GM23248 (cell line): ENCODE results near the gene PAQR5. TPM values are rescaled to one million over a fixed set of nuclear protein-coding genes. Genes with fewer than 3 reads are reported as not detected.
A peak's percentile ranks its signal among the peaks of the same experiment; 100 is the strongest.
"Not testable (repeated sequence)": the region's sequence is repeated elsewhere in the genome, so short reads cannot be mapped to it uniquely, and the experiment has no call there.

Source experiments
- DNase-seq: peaks from one replicate; pipeline ENCODE4 v3.0.0-alpha.2; 2015
- H2AFZ ChIP-seq: fragments of 200-600 bp; sonication (generic); 2 replicates; pipeline ENCODE4 v1.6.1; 2016; ENCODE audit warnings: antibody characterized with exemption
- H3F3A ChIP-seq: fragments of 200-600 bp; sonication (generic); 2 replicates; pipeline ENCODE4 v1.6.1; 2016; ENCODE audit warnings: mild to moderate bottlenecking, antibody characterized with exemption, mixed run types; ENCODE audit not compliant: insufficient read depth
- H3K27ac ChIP-seq: fragments of 200-600 bp; sonication (generic); 2 replicates; pipeline ENCODE4 v1.5.1; 2016; ENCODE audit warnings: mild to moderate bottlenecking
- H3K27me3 ChIP-seq: fragments of 200-600 bp; sonication (generic); replicated peaks from 2 replicates; pipeline ENCODE4 v1.6.1; 2016; ENCODE audit warnings: mild to moderate bottlenecking; ENCODE audit not compliant: insufficient read depth
- H3K36me3 ChIP-seq: fragments of 200-600 bp; sonication (generic); 2 replicates; pipeline ENCODE4 v1.6.1; 2016; ENCODE audit warnings: low read depth, mild to moderate bottlenecking
- H3K4me1 ChIP-seq: fragments of 200-600 bp; sonication (generic); 2 replicates; pipeline ENCODE4 v1.6.1; 2016; ENCODE audit warnings: mild to moderate bottlenecking; ENCODE audit not compliant: insufficient read depth
- H3K4me2 ChIP-seq: fragments of 200-600 bp; sonication (generic); one replicate; pipeline ENCODE4 v1.6.1; 2016; ENCODE audit warnings: mild to moderate bottlenecking; ENCODE audit not compliant: unreplicated experiment
- H3K4me3 ChIP-seq: fragments of 200-600 bp; sonication (generic); 2 replicates; pipeline ENCODE4 v1.5.1; 2016; ENCODE audit warnings: mild to moderate bottlenecking
- H3K79me2 ChIP-seq: fragments of 200-600 bp; sonication (generic); 2 replicates; pipeline ENCODE4 v1.6.1; 2016; ENCODE audit warnings: mild to moderate bottlenecking; ENCODE audit not compliant: insufficient read depth
- H3K9ac ChIP-seq: fragments of 200-600 bp; sonication (generic); 2 replicates; pipeline ENCODE4 v1.6.1; 2016; ENCODE audit warnings: mild to moderate bottlenecking
- H3K9me2 ChIP-seq: fragments of 200-600 bp; sonication (generic); 2 replicates; pipeline ENCODE4 v1.6.1; 2016; ENCODE audit warnings: mixed run types, mild to moderate bottlenecking, moderate library complexity; ENCODE audit not compliant: insufficient read depth
- H3K9me3 ChIP-seq: fragments of 200-600 bp; sonication (generic); one replicate; pipeline ENCODE4 v1.6.1; 2017; ENCODE audit warnings: low read depth
- H4K20me1 ChIP-seq: fragments of 200-600 bp; sonication (generic); 2 replicates; pipeline ENCODE4 v1.6.0; 2016; ENCODE audit not compliant: insufficient read depth
- EZH2 ChIP-seq: fragments of 200-600 bp; sonication (generic); IDR thresholded peaks from 2 replicates; pipeline ENCODE4 v1.6.1; 2018; ENCODE audit warnings: antibody characterized with exemption, mild to moderate bottlenecking; ENCODE audit not compliant: insufficient read depth, poor library complexity, severe bottlenecking
- EZH2phosphoT487 ChIP-seq: fragments of 200-600 bp; sonication (generic); IDR thresholded peaks from 2 replicates; pipeline ENCODE4 v1.6.1; 2018; ENCODE audit warnings: antibody characterized with exemption, moderate library complexity, mild to moderate bottlenecking, low read depth; ENCODE audit not compliant: insufficient read depth
- WGBS, 2 experiments: methylation state at CpG; one replicate each; pipeline ENCODE4 v1.1.6; 2015 to 2017; ENCODE audit warnings: low lambda C conversion rate in 2 of 2, low coverage in 1 of 2; ENCODE audit errors: missing lambda C conversion rate in 2 of 2; 5-methylcytosine and 5-hydroxymethylcytosine counted together
- in situ Hi-C: fragments of 300-500 bp; cut with MboI; formaldehyde crosslinking; loops from 2 replicates; pipeline ENCODE4 v1.15.0; 2020
- polyA plus RNA-seq: library from polyadenylated mRNA; unstranded; fragments of >200 nt; fragmentation: Nextera tagmentation; extraction: Ambion mirVana; gene quantifications from 2 replicates; pipeline ENCODE4 v1.2.1, GENCODE V29; 2016
- total RNA-seq: library from RNA; depleted of rRNA; stranded (reverse); fragments of >200 nt; shearing (Covaris generic); gene quantifications from 2 replicates; pipeline ENCODE4 v1.2.3, GENCODE V29; 2014

PAQR5 gene
- total and polyA plus RNA-seq, 2 experiments from 2014 or later, result 3.8 to 5.7 TPM

DNA sequence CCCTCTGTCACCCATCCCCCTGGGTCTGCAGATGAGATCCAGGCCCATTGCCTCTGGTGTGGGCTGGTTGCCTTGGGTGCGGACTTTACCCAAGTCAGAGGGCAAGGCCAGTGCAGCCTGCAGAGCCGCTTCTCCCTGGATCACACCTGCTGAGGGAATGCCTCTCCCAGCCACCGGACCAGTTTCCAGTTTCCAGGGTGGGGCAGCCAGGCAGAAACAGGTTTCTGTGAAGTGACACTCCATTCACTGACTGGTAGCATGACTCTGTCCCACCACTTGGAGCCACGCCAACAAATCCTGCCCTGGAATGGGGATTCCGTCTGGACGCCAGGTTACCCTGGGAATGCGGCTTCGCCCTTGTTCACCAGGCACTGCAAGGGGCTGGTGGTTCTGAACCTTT lies 30.0 kb downstream of the PAQR5 start:
- Histone ChIP-seq H3K4me1 (no peaks in the 10 kb centered on the region), H3K4me2 (no peak overlapping the region), H3K79me2 (no peaks in the 10 kb centered on the region)

DNA sequence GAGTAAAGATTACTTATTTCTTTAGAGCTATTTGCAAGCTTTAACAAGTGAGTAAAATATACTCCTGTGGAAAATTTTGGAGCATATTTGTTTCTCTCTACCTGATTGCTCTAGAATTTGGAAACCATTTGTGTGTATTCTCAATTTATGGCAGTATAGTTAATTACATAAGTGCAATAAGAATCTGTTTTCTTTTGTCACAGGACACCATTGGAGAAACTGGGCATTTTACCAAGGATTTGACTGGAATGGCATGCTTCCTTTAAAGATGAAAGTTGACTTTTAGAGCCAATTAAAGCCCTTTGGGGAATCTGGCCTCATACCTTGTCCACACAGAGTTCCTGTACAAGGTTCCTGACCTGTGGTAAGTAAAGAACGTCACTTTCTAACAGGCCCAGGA lies 38.4 kb downstream of the PAQR5 start:
- Histone ChIP-seq H4K20me1 (no peaks in the 10 kb centered on the region), H3K9me3 (no peaks in the 10 kb centered on the region), H3K36me3 (no peaks in the 10 kb centered on the region), H3K27me3 (no peaks in the 10 kb centered on the region), H3F3A (peaks cover 11% of the 10 kb centered on the region; the same call in 1 of the 2 replicates), H3K4me2 (no peak overlapping the region), H3K4me3 (no peak overlapping the region), H3K9ac (no peak overlapping the region), H3K9me2 (no peaks in the 10 kb centered on the region), H3K27ac (no peak overlapping the region), H3K4me1 (0 out of 2 replicates have a peak, but pooled peaks cover 9% of the 10 kb centered on the region), H2AFZ (no peak overlapping the region), H3K79me2 (no peaks in the 10 kb centered on the region)
- in situ Hi-C loops, result no loop called here
- TF ChIP-seq EZH2phosphoT487 (no peak), EZH2 (no peak)
- peak; percentile 23 for DNase-seq
- WGBS, 2 experiments, result 91 to 100% methylated on average over 1 of the region's 1 CpG

More for the DNA sequence above, 30.0 kb downstream of the PAQR5 start:
- no peak for TF ChIP-seq EZH2
- no peak for TF ChIP-seq EZH2phosphoT487
- DNase-seq, result no peak
- no peaks in the 10 kb centered on the region for H3K27me3 ChIP-seq
- H3K27ac ChIP-seq, result no peak overlapping the region
- no peaks in the 10 kb centered on the region for H3K9me3 ChIP-seq
- no peak overlapping the region for H3K9ac ChIP-seq
- no peaks in the 10 kb centered on the region for H3K36me3 ChIP-seq
- H3F3A ChIP-seq, result no peaks in the 10 kb centered on the region
- in situ Hi-C loops, result no loop called here
- no peak overlapping the region for H3K4me3 ChIP-seq
- H2AFZ ChIP-seq, result no peak overlapping the region
- no peaks in the 10 kb centered on the region for H3K9me2 ChIP-seq
- no peaks in the 10 kb centered on the region for H4K20me1 ChIP-seq
- WGBS, 2 experiments, result 75 to 81% methylated on average over 8 of the region's 8 CpGs

DNA sequence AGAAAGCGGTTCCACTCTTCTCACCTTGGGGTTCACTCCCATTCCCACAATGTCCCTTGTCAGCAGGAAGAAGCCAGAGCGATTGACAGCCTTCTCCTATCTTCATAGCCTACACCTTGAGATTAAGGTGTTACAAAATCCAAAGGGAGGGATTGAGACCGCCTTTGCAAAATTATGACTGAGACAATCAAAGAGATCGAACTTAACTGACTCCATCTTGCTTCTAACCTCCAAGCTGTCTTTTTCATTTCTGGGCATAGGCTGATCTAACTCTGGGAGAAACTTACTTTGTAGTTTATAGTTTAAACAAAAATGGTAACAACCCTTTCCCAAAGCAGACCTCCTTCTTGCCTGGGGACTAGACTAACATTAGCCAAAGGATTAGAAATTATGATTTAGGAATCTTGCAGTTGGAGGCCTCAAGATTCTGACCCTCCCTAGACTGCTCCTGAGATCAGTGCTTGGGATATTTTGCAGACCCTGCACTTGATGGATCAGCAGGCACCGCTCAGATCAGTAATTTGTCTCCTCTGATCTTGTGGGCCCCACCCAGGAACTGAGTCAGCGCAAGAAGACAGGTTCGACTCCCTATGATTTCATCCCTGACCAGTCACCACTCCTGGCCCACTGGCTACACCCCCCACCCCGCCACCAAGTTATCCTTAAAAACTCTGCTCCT lies 40.0 kb downstream of the PAQR5 start:
- Histone ChIP-seq H3K27me3 (no peaks in the 10 kb centered on the region), H3K4me2 (no peak overlapping the region), H3K9me3 (no peaks in the 10 kb centered on the region), H4K20me1 (no peaks in the 10 kb centered on the region), H3K36me3 (no peaks in the 10 kb centered on the region), H3K79me2 (no peaks in the 10 kb centered on the region), H3K27ac (no peak overlapping the region), H3K4me1 (0 out of 2 replicates have a peak, but pooled peaks cover 9% of the 10 kb centered on the region), H2AFZ (no peak overlapping the region), H3F3A (peaks cover 11% of the 10 kb centered on the region; the same call in 1 of the 2 replicates), H3K4me3 (no peak overlapping the region), H3K9ac (no peak overlapping the region), H3K9me2 (no peaks in the 10 kb centered on the region)
- DNase-seq, result peak; percentile 65
- in situ Hi-C loops, result no loop called here
- 61 to 63% methylated on average over 8 of the region's 8 CpGs for WGBS, 2 experiments
- TF ChIP-seq EZH2, result no peak
- no peak for TF ChIP-seq EZH2phosphoT487

DNA sequence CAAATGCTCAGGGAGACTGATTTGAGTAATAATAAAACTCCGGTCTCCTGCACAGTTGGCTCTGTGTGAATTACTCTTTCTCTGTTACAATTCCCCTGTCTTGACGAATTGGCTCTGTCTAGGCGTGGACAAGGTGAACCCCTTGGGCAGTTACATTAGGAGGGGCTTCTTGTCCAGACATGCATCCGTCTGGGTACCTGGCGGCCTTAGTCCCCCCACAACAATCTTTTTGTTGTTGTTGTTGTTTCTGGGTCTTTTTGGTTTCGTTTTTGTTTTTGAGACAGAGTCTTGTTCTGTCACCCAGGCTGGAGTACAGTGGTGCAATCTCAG lies 40.5 kb downstream of the PAQR5 start:
- H3K9me2 ChIP-seq, H3K4me3 ChIP-seq, in situ Hi-C loops, H3K79me2 ChIP-seq, H3K27me3 ChIP-seq, H3K36me3 ChIP-seq, H3K27ac ChIP-seq, H4K20me1 ChIP-seq, H3K9ac ChIP-seq, DNase-seq, H3K4me2 ChIP-seq, H3K4me1 ChIP-seq, H3K9me3 ChIP-seq: not testable (repeated sequence)
- 78 to 89% methylated on average over 6 of the region's 6 CpGs for WGBS, 2 experiments
- peaks cover 11% of the 10 kb centered on the region; the same call in 1 of the 2 replicates for H3F3A ChIP-seq
- 0 out of 2 replicates have a peak overlapping the region, but pooled peaks have one; percentile 24 for H2AFZ ChIP-seq
